DMS153 treated with DMSO at 0.1 percent for 48 hours (cell line): Measurements from ENCODE around the gene PITPNC1.
"Not testable (repeated sequence)": the region's sequence is repeated elsewhere in the genome, so short reads cannot be mapped to it uniquely, and the experiment has no call there.

Experiments
- DNase-seq: peaks from one replicate; lab custom pipeline; 2025; ENCODE audit not compliant: unreplicated experiment; lab: John Stamatoyannopoulos, UW

The PITPNC1 gene

DNA sequence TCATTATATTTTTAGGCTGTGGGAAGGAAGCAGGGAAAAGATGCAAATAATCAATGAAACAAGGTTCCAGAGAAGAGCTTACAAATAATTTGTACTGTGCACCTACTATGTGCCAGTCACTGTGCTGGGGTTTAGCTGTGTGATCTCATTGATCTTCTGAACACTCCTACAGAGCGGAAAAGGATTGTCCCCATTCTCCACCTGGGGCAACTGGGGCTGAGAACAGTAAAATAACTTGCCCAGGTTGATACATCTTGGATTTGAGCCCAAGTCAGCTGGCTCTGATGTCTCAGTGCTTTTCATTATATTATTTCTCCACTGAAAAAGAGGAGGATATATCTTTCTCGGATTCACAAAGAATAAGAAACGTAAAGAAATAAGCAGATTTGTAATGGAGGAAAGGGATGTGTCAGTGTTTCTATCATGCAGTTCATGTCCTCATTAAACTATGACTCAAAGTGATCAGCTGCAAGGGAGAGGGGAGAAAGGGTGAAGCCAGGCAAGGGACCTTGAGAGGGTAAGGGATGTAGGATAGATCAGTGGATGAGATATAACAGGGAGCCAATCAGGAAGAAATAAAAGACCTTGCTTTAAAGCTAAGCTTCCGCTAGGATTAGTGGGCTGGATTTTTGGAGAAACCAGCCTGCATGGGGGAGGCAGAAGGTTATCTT, 197.0 kb downstream of the PITPNC1 start:
- DNase-seq: no peak

GRCh38 chr17:67574658-67575293, 197.7 kb downstream of the PITPNC1 start:
- no peak for DNase-seq

GRCh38 chr17:67575325-67575724, 198.2 kb downstream of the PITPNC1 start:
- DNase-seq: no peak

DNA sequence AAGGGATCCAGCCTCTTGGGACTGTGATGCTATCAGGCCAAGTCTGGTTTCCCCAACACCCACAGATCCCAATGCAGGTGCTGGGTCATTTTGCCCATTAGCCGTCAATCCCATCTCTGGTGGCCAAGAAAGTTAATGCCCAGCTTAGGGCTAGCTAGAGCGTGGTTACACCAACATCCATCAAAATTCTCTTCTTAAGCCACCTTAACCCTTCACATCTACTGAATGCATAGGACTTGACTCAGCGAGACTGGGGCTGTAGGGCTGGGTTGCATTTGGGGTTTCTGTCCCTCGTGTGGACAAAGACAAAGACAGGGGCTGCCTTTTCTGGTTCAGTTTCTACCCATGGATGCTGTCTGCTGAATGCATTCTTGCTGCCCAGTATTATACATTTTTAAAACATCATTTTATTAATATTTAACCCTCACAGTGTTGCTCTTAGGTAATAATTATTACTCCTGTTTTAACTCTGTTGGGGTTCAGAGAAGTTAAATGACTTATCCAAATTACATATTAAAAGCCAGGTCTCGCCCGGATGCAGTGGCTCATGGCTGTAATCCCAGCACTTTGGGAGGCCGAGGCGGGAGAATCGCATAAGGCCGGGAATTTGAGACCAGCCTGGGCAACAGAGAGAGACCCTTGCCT, 199.5 kb downstream of the PITPNC1 start:
- DNase-seq: no peak

- no peak for DNase-seq
Measured at GRCh38 chr17:67577429-67578141, 200.5 kb downstream of the PITPNC1 start.

DNA sequence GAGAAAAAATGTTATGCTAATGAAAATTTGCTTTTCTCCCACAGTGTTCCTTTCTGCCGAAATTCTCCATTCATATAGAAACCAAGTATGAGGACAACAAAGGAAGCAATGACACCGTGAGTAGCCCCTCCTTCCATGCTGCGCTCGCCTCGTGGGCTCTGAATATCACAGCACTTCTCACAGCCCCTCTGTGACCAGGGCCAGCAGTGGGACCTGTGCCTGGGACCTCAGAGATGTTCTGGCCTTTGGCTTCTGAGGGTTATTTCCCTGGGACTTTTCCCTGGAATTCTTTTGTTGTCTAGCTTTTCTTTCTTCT, 201.0 kb downstream of the PITPNC1 start:
- DNase-seq: no peak

DNA sequence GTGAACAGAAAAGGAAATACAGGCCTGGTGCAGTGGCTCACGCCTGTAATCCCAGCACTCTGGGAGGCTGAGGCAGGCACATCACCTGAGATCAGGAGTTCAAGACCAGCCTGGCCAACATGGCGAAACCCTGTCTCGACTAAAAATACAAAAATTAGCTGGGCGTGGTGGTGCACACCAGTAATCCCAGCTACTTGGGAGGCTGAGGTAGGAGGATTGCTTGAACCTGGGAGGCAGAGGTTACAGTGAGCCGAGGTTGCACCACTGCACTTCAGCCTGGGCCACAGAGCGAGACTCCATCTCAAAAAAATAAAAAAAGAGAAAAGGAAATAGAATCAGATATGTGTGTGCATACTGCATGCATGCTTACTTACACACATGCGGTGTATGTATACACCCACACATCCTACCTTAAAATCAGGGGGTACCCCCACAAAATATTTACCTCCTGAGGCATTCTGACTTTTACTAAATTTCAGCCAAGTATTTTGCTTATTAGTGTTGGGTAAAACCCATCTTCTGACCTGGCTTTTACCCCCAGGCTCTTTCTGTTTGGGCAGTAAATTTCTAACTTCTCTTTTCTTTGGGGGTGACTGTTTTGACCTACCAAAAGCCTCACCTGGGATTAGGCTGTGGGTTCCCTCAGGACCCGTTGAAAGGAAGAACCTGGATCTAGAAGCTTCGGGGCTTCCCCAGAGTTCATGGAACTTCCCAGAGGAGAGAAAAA, 201.8 kb downstream of the PITPNC1 start:
- DNase-seq: not testable (repeated sequence)

GRCh38 chr17:67582673-67583081, 205.6 kb downstream of the PITPNC1 start:
- peak; percentile 95 for DNase-seq

DNA sequence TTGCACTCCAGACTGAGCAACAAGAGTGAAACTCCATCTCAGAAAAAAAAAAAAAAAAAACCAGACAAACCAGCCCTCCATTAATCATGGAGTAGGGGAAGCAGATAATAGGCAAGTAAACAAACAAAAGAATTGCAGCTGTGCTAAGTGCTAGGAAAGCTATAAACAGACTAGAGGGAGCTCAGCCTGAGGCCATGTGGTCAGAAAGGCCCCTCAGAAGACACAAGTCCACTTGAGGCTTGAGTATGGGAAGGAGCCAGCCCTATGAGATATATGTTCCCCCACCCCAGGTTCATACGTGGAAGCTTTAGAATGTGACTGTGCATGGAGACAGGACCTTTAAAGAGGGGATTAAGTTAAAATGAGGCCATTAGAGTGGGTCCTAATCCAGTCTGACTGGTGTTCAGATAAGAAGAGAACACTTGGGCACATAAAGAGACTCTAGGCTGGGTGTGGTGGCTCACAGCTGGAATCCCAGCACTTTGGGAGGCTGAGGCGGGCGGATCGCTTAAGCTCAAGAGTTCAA, 208.1 kb downstream of the PITPNC1 start:
- peak; percentile 47 for DNase-seq

DNA sequence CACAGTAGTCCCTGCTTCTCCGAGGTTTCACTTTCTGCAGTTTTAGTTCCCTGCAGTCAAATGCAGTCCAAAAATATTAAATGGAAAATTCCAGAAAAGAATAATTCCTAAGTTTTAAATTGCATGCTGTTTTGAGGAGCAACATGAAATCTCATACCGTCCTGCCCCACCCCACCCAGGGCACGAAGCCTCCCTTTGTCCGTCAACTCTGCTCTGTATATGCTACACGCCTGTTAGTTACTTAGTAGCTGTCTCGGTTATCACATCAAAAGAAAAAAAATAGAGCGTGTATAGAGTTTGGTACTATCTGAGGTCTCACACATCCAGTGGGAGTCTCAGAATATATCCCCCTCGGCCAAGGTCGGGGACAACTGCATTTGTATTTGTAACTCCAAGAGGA, 211.2 kb downstream of the PITPNC1 start:
- no peak for DNase-seq

DNA sequence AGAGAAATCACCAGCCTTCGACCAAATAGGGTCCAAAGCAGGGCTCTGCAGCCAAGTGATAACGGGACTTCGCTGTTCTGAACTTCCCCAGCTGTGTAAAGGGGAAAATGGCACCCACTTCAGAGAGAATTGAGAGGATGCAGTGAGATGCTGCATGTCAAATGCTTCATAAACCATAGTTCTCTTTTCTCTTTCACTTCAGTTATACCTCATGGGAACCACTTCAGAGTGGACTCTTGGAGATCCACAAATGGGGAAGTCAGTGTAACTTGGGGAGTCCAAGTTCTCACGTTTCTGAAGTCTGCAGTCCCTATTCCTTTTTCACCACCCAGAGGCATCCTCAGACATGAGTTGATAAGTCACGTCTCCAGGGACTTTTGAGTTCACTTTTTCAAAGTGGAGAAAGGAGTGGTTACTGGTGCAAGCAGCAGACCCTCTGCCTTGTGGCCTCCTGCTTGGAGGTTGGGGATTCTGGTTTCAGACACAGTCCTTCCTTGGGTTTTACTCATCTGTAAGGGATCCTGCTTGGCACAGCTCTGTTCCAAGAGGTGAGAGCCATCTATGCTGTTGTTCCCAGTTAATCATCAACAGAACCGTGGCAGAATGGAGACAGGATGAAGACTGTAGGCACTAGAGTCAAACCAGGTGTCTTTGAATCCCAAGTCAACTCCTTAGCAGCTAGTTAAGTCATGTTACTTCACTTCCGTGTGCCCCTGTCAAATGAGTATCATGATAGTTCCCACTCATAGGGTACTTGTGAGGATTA, 217.2 kb downstream of the PITPNC1 start:
- no peak for DNase-seq

DNA sequence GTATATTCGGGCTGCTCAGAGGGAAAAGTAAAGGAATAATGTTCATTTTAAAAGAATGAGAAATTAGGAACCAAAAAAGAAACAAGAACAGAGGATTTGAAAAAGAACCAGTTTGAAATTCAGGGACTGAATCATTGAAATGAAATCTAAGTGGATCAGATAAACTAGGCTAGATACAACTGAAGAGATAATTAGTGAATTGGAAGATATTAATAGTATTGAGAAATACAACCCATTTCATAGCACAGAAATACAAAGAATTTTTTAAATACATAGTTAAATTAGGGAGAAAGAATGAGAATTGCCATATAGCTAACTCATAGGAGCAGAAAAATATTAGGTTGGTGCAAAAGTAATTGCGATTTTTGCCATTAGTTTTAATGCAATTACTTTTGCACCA, 223.3 kb downstream of the PITPNC1 start:
- no peak for DNase-seq

GRCh38 chr17:67601897-67602296, 224.8 kb downstream of the PITPNC1 start:
- DNase-seq: no peak

DNA sequence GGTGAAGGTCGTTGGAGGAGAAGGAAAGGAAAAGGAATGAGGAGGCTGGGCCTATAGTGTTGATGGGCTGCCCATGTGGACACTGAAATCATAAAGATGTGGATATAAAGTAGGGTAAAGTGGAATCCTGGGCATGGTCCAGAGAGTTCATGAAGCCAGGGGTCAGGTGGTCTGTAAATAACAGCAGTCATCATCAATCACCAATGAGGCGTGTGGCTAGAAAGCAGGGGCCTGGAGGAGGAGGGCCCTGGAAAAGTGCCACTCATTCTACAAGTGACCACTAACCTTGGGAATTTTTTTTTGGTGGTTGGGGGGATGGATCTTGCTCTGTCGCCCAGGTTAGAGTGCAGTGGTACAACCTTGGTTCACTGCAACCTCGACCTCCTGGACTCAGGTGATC, 225.4 kb downstream of the PITPNC1 start:
- DNase-seq: no peak

- peak; percentile 54 for DNase-seq
Measured at GRCh38 chr17:67602974-67603373, 225.9 kb downstream of the PITPNC1 start.

GRCh38 chr17:67605256-67605912, 228.3 kb downstream of the PITPNC1 start:
- no peak for DNase-seq

GRCh38 chr17:67606471-67606870, 229.4 kb downstream of the PITPNC1 start:
- no peak for DNase-seq

- no peak for DNase-seq
Measured at GRCh38 chr17:67606896-67607604, 230.0 kb downstream of the PITPNC1 start.

DNA sequence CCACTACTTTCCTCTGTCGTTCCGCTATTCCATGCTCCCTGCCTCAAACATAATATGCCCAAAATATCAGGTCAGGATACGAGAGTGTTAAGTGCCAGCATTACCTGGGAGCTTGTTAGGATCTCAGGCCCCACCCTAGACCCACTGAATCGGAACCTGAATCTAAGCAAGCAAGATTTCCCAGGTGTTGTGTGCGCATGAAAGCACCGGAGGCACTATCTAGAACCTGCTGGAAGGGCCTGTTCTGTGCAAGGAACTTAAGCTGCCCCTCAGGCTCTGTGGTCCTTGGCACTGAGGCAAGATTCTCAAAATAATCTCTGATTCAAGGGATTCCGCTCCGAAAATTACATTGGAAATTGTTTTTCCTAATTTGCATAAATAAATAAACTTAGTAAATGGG, 233.0 kb downstream of the PITPNC1 start:
- DNase-seq: no peak
